Esophagus mucosa (tissue), 1 donor: ENCODE data around the gene PLPP4. TPM values are rescaled to one million over a fixed set of nuclear protein-coding genes. Genes with fewer than 3 reads are reported as not detected.
A peak's percentile ranks its signal among the peaks of the same experiment; 100 is the strongest.

Experiments used
- ATAC-seq: fragments of 200-7000 bp; cut with Tn5 transposase; one replicate; pipeline ENCODE4 v1.9.1; 2020
- total RNA-seq: library from RNA; stranded (reverse); gene quantifications from one replicate; pipeline ENCODE4 v1.2.4, GENCODE V29; 2023
- donor health status: DM: yes; HTN: yes; CAD: no.

Gene PLPP4
- not detected for total RNA-seq

DNA sequence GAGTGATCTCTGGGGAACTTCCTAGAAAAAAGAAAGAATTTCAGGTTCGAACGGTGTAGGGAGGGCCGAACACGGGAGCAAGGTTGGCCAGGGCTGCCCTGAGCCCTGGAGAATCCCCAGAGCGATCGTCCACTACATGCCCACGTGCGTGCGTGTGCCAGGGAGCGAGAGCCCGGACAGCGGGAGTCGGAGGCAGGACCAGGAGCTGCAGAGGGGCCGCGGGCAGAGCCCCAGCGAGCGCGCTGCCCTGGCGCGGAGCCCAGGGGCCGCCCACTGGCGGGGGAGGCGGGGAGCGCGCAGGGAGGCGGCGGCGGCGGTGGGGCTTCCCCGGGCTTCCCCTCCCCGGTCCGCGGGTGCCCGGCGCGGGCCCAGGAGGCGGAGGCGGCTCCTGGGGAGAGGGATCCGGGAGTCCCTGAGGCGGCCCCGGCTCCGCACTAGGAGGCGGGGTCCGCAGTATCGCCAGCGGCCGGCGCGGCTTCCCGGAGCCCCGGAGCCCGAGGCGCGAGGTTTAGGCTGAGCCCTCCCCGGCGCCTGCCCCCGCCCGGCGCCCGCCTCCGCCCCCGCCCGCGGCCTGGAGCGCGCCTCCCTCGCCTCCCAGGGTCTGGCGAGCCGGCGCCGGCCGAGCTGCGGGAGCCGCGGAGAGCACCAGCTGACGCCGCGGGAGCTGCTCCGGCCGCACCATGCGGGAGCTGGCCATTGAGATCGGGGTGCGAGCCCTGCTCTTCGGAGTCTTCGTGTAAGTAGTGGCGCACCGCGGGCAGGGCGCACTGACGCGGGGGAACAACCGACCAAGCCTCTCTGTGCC is at the start of gene PLPP4:
Gene PLPP4 (plus strand): TSS at position 602 of the 805 bp plus-strand sequence. CDS start 79 bp downstream, at position 681.
- ATAC-seq = no peak

- no peak for ATAC-seq
Observed at GRCh38 chr10:120409816-120410215, 47.2 kb upstream of the PLPP4 start.

DNA sequence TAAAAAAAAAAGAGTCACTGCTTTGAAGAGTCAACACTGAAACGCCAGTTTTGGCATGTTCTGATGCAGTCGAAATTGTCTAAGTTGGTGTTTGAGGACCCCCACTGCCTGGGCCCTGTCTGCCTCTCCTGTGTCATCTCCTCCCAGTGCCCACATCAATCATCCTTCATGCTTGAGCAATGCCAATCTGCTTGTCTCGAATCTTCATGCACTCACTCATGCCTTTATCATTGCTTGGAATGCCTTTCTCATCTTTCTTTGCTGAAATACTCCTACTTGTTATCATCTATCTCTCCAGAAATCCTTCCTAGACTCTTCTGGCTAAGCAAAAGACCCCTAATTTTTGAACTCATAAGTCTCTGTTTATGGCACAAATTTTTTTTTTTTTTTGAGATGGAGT is 42.1 kb upstream of the PLPP4 start:
- no peak for ATAC-seq

DNA sequence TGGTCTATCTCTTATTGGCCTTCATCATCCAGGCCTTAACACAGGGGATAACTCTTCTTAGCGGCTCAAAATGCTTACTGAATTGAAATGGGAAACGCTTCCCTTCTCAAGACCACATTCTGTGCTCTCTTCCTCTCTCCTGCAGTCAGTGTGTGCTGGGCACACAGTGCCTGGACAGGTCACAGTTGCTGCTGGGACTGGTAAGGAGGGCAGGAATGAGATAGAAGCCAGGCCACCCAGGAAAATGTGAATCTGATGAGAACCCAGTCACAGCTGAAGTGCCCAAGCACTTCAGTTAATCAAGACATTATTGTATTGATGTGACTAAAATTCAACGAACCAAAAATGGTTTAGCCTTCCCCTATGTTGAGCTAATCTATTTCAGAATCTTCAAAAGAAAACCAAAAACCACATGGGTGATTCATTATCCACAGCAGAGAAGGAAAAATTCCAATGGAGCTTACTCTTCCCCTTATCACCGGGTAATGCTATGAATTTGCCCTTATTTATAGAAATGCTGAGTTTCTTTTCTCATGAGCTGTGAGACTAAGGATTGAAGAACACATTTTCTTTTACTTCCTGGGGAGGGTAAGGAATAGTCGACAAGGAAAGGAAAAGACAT is 41.2 kb upstream of the PLPP4 start:
- no peak for ATAC-seq

- no peak for ATAC-seq
Observed at GRCh38 chr10:120420421-120420820, 36.6 kb upstream of the PLPP4 start.

DNA sequence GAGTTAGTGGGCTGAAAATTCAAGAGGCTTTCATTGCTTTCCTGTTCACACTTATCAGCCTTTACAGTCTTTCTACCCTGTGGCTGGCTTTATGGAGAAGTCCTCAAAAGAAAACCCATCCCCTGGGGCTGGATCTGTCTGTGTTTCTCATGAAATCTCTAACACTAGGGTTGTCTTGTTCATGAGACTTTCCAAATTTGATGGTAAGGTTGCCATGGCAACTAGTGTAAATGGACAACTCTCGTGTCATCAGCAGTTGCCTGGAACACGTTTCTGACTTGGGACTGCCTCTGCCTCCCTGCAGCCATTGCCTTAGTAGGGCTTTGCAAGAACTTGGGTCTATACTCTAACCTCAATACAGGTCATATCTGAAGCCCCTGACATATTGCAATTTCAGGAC is 35.8 kb upstream of the PLPP4 start:
- ATAC-seq = no peak

GRCh38 chr10:120422457-120422856 is 34.6 kb upstream of the PLPP4 start:
- no peak for ATAC-seq

DNA sequence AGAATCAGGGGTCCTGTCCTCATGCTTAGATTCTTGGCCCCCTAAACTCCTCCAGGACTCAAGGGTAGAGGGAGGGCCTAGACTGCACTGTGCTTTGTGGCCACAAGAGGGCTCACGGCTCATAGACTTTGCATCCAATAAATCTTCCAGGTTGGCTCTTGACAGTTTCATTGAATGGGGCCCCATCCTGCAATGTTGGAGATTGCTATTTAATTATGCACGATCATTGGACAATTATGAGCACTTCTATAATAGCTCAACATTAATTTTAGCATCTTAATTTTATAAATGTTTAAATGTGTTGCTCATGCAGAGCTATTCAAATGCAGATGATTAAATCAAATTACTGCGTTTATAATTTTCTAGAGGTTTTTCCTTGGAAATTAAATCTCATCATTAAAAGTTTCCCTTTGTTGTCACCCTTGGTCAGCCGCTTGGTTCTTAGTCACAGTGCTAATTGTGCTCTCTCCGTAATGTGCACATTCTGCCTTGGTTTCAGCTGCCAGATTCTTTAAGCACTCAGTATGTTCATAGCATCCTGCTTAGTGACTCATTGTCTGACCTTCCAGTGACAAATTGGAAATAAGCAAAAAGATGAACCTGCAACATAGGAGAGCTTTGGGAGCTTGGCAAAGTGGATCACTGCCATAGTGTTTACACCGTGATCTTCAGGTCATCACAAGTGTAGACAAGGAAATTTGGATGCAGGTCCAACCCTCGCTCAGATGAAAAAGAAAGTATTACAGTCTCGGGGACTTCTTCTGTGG is 33.4 kb upstream of the PLPP4 start:
- ATAC-seq = peak; percentile 74

- ATAC-seq = no peak
Observed at GRCh38 chr10:120424198-120424464, 32.9 kb upstream of the PLPP4 start.

DNA sequence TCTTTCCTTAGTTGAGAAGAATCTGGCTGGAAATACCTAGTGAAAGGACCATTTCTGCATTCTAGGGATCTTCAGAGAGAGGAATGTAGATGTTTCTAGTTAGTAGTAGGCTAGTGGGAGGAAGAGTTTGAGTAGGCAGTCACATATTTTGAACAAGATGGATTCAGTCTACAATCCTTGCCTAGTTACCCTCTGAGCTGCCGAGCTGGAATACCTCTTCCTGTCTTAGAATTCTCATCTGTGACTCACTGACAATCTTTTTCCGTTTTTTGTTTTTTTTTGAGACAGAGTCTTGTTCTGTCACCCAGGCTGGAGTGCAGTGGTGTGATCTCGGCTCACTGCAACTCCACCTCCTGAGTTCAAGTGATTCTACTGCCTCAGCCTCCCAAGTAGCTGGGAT is 30.7 kb upstream of the PLPP4 start:
- ATAC-seq = no peak

- no peak for ATAC-seq
Observed at GRCh38 chr10:120428754-120429153, 28.3 kb upstream of the PLPP4 start.

- ATAC-seq = no peak
Observed at GRCh38 chr10:120429395-120429794, 27.6 kb upstream of the PLPP4 start.

DNA sequence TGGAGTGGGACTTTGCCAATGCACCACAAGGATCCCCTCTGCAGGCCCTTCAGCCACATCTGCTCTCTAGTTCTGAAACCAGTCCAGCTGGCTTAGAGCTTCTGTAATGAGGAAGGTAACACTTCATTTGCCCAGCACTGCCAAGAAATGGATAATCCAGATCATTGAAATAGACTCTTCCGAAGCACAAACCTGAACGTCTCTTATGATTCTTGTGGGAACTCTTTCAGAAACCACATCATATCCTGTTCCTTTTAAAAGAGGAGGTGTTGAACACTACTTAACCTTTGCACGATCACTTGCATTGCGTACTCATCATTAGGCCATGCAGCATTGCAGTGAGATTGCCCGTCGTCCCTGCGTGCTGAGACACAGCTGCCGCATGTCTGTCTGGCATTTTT is 25.8 kb upstream of the PLPP4 start:
- no peak for ATAC-seq

GRCh38 chr10:120432209-120432608 is 24.8 kb upstream of the PLPP4 start:
- no peak for ATAC-seq

GRCh38 chr10:120433141-120433540 is 23.9 kb upstream of the PLPP4 start:
- no peak for ATAC-seq

DNA sequence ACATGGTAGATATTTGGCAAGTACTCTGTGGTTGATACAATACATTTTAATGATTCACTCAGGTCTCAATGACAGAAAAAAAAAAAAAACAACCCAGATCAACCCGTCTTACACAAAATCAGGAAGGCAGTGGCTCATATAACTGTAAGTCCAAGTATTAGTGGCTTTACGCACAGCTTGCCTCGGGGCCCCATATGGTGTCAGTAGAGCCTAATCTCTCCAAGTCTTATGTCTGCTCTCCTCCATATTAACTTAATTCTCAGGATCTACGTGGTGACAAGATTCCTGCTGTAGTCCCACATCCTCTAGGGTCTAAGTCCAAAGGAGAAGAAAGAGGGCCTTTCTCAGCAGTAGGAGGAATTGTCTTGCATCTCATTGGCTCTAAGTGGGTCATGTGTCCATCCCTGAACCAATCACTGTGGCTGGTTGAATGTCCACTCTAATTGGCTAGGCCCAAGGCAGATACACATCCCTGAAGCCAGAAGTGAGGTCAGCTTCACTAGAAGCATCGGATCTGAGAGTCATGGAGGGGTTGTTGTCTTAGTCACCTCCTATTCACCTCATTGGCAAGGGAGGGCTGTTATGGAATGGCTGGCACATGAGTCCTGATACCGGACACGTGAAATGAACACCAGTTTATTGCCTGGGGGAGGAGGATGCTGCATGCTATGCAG is 20.5 kb upstream of the PLPP4 start:
- no peak for ATAC-seq

GRCh38 chr10:120437541-120437940 is 19.5 kb upstream of the PLPP4 start:
- no peak for ATAC-seq

DNA sequence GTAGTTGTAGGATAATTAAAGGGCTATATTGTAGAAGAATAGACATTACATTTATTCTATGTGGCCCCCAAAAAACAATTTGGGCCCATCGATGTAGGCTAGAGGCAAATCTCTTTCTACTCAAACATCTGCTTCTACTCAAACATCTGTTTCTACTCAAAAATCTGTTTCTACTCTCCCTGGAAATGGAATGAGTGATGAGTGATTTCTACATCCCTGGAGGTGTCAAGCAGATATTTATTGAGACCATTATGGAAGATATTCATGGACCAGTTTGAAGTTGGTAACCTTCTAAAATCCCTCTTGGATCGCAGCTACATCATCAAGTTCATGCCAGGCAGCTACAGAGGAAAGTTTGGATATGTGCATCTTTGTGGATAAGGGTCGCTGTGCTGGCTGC is 5.1 kb upstream of the PLPP4 start:
- no peak for ATAC-seq

DNA sequence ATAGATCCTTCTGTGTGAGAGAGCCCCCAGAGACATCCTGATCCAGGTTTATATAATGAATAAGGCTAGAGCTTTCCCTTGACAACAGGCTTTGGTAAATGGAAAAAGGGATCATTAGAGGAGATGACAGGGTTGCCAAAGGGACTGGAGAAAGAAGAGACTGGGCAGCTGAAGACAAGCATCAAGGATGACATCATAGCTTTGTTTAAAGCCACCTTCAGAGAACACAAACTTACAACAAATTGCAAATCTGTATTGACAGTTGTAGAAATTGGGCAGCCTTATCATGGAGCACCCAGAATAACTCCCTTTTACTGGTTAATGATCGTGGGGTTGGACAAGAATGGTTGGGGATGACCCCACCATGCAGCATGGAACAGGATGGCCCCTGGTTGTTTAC is 3.7 kb upstream of the PLPP4 start:
- ATAC-seq = no peak

DNA sequence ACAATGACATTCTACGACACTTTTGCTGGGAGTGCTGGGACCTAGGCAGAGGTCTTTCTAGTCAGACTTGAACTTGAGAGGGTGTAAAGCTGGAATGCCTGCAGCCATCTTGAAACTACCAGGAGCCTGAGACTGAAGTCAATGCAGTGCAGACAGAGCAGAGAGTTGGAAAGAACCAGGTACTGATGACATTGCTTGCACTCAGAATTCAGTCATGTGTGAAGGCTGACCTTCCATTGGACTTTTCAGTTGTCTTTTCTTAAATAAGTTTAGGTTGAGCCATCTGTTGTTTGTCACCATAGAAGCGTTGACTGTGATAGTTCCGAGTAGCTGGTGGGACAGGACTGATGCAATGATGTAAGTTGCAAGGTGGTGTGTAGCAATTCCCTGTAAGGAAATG is 3.1 kb upstream of the PLPP4 start:
- no peak for ATAC-seq

DNA sequence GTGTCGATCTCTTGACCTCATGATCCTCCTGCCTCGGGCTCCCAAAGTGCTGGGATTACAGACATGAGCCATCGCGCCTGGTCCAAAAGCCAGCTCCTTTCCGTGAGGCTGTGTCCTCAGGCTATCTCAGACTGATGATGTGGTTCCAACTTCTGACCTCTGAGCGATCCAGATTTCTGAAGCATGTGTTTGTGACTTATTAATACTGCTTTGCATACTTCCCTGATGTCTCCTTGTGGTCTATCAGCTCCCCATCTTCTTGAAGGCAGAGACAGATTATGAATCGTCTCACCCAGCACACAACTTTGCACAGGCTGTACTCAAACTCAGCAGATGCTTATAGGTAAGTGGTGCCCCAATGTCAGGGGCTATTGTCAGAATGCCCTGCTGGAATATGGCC is 2.0 kb upstream of the PLPP4 start:
- no peak for ATAC-seq

- no peak for ATAC-seq
Observed at GRCh38 chr10:120455606-120456005, 1.4 kb upstream of the PLPP4 start.

- no peak for ATAC-seq
Observed at GRCh38 chr10:120456143-120456625, 843 bp upstream of the PLPP4 start.
